Hematopoietic multipotent progenitor cell treated with erythropoietin and hydrocortisone succinate and interleukin-3 and kit ligand, for 8 days (in vitro differentiated cells): ENCODE measurements around the gene RNFT2.
A peak's percentile ranks its signal among the peaks of the same experiment; 100 is the strongest.
"Not testable (repeated sequence)": the region's sequence is repeated elsewhere in the genome, so short reads cannot be mapped to it uniquely, and the experiment has no call there.

Source experiments
- DNase-seq: peaks from one replicate; pipeline ENCODE4 v3.0.0-alpha.2; 2015

RNFT2 gene

DNA sequence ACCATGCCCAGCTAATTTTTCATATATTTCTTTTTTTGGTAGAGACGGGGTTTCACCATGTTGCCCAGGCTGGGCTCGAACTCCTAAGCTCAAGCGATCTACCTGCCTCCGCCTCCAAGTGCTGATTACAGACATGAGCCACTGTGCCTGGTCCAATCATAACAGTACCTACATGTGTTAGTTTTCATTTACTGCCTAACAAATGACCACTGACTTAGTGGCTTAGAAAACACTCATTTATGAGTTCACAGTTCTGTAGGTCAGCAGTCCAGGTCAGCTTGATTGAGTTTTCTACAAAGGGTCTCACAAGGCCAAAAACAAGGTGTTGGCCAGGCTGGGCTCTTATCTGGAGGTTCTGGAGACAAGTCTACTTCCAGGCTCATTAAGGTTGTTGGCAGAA, 60.6 kb downstream of the RNFT2 start:
- DNase-seq, result no peak

GRCh38 chr12:116799955-116800354, 61.8 kb downstream of the RNFT2 start:
- DNase-seq, result no peak

DNA sequence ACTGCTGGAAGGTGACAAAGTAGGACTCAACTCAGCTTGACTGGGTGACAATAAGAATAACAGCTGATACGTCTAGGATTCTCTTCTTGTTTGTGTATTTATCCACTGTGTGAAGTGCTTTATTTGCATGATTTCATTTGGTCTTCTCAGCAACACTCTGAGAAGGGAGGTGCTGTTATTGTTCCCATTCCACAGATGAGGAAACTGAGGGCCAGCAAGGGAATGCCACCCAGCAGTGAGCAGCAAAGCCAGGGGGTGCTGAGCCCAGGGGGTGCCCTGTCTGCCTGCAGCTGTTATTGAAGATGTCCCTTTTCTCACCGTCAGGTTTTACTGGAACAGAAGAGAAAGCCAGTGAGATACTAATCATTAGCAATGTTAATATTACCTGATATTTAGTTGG, 62.8 kb downstream of the RNFT2 start:
- DNase-seq, result no peak

DNA sequence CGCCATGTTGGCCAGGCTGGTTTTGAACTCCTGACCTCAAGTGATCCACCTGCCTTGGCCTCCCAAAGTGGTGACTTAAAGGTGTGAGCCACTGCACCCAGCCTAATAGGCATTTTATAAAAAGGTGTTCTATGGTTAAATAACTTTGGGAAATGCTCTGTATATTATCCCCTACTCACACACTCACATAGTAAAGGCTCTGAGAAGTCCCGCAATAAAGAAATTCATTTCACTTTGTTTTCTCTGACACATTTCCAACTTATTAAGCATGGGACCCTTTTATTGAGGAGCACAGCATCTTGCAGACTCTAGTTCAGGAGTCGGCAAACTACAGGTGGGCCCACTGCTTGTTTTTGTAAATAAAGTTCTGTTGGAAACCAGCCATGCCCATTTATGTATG, 63.9 kb downstream of the RNFT2 start:
- DNase-seq, result no peak

- no peak for DNase-seq
These were observed 65.1 kb downstream of the RNFT2 start for GRCh38 chr12:116803013-116803736.

- no peak for DNase-seq
These were observed 65.9 kb downstream of the RNFT2 start for GRCh38 chr12:116804051-116804450.

GRCh38 chr12:116806845-116807440, 68.8 kb downstream of the RNFT2 start:
- no peak for DNase-seq

DNA sequence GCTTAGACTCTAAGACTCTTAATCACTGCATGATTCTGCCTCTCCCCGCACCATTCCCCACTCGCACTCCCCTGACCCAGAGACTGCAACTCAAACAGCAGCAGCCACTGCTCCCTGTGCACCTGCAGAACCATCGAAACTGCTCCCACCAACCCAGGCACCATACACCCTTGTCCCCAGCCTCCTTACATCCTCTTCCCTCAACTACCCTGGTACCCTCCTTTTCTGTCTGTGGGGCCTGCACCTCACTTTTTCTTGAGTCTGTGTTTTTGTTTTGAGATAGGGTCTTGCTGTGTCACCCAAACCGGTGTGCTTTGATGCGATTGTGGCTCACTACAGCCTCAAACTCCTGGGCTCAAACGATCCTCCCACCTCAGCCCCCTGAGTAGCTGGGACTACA, 69.4 kb downstream of the RNFT2 start:
- DNase-seq, result no peak

- no peak for DNase-seq
These were observed 70.3 kb downstream of the RNFT2 start for GRCh38 chr12:116808113-116809105.

- DNase-seq, result no peak
These were observed 74.1 kb downstream of the RNFT2 start for GRCh38 chr12:116812238-116812637.

DNA sequence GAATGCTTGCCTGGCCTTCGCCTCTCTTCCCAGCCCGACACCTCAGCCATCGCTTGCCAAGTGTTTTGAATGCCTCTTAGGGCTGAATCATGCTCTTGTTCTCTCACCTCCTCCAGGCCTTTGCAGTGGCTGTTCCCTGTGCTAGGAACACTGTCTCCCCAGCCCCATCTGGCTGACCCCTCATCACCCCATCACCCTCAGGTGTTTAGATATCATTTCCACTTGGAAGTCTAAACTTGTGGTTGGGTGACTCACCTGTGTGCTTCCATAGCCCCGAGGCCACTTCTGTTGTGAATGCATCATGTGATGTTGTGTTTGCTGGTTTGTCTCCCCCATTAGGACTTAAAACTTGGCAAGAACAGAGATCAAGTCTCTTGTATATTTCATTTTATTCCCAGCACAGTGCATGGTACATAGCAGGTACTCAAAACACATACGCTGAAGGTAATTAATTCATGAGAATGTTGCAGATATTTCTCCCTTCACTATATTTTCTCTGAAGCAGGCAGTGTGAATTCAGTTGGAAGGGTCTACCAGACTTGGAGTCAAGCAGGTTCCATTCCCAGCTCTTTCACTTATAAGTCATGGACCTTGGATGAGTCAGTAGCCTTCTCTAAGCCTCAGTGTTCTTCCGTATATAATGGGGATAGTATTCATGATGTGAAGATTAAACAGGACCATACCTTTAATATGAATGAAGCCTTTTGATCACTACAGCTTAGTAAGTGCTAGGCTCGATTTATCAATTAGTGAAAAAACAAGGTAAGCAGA, 75.3 kb downstream of the RNFT2 start:
- DNase-seq, result no peak

GRCh38 chr12:116814766-116815165, 76.7 kb downstream of the RNFT2 start:
- DNase-seq, result not testable (repeated sequence)

DNA sequence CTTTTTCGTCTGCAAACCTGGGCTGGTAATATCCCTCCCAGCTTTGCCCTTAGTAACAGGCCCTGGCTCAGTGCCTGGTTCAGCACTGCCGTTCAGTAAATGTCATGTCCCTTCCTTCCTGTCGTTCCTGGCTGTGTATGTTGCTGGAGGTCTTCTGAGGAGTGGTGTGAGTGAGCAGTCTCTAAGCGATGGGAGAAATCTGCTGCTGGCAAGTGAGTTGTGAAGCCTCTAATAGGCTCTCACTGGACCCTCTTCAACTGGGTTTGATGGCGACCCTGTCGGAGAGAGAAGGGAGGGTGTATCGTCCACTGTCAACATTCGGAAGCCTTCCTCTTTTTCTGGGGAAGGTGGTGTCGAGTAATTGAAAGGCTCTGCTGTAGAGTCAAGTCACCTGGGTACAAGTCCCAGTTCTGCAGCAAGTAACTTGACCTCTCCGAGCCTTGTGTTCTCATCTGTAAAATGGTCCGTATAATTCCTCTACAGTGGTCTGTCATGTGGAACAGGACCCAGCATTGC, 80.3 kb downstream of the RNFT2 start:
- DNase-seq, result peak; percentile 59

DNA sequence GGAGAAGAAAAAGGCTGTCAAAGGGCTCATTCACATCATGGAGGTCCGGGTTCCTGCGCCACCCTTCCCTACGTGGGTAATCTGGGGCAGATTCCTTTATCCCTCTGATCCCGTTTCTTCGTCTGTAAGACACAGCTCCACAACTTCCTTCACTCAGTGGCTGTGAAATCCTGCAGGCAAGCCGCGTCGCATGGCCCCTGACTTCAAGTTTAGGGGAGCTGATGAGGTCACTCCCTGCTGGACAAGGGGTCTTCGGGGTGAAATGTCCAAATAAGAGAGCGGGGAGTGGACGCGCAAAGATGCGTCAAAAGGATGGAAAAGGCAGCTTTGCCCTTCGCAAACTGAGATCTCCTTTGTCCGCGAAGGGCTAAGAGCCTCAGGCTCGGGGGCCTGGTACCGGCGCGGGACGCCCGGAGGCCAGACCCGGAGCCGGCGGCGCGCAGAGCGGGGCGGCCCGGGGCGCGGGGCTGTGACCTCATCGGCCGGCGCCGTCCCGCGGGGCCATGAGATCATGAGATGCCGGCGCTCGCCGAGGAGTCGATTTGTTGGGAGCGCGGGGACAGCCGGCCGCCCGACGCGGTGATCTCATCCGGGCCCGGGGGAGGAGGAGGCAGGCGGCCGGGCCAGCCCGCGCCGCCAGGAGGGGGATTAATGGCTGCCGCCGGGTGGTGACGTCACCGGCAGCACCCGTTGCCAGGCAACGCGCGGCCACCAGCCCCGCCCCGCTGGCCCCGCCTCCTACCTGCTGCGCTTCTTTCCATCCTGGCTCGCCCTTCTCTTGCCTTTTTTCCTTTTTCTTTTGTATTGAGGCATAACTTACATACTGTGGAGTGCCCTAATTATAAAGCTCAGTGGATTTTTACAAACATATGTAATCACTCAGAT, 81.1 kb downstream of the RNFT2 start:
- peak; percentile 84 for DNase-seq

GRCh38 chr12:116820064-116820656, 82.0 kb downstream of the RNFT2 start:
- no peak for DNase-seq

GRCh38 chr12:116821291-116821690, 83.2 kb downstream of the RNFT2 start:
- DNase-seq, result no peak

DNA sequence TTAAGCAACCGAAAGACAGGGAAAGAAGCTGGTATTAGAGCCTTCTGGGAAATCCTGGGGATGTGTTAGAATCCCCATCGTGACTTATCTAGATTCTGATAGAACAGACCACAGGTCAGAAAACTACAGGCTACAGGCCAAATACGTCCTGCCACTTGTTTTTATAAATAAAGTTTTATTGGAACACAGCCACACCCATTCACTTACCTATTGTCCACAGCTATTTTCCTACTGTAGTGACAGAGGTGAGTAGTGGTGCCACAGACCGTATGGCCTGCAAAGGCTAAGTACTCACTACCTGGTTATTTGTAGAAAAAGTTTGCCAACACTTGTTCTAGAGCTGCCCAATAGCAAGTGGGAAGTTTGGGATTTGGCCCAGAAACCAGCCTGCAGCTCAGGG, 89.3 kb downstream of the RNFT2 start:
- DNase-seq, result no peak

DNA sequence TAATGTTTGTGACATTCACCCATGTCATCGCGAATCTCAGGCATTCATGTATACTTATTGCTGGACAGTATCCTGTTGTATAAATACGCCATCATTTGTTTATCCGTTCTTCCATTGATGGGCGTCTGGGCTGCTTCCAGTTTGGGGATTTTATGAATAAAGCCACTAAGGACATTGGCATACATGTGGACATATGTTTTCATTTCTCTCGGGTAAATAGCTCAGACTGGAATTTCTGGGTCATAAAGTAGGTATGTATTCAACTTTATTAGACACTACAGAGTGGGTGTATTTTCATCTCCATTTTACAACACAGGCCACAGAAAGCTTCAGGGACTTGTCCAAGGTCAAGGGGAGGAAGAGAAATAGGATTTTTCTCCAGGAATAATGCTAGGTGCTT, 94.2 kb downstream of the RNFT2 start:
- DNase-seq, result no peak

DNA sequence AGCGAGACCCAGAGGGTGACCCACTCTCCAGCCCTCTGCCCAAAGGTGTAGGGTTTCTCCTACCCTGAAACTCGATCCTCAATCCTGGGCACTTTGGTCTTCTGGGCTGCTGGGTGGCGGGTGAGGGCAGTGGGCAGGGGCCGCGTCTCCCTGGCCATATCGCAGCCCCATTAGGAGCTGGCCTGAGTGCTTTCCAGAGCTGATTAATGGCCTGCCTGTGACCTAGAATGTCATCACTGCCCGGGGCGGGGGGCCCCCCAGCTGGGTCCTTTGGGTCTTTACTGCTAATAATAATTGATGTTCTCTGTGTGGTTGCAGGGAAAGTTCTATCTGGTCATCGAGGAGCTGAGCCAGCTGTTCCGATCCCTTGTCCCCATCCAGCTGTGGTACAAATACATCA, 95.4 kb downstream of the RNFT2 start:
- no peak for DNase-seq

DNA sequence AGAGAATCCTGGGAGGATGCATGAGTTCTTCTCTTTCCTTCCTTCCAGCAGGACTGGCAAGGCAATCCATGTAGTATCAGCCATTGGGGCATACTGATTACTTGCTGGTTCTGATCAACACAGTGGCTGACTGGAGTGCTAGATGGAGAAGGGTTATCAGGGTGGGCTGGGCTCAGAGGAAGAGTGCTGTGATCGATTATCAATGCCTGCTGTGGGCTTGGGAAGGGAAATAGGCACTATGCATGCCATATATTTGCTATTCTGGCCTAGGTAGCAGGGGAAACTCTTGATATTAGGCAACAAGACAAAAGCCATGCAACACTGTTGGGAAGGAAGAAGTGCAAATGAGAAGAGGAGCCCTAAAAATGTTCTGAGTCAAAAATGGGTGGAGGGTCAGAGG, 97.4 kb downstream of the RNFT2 start:
- no peak for DNase-seq

DNA sequence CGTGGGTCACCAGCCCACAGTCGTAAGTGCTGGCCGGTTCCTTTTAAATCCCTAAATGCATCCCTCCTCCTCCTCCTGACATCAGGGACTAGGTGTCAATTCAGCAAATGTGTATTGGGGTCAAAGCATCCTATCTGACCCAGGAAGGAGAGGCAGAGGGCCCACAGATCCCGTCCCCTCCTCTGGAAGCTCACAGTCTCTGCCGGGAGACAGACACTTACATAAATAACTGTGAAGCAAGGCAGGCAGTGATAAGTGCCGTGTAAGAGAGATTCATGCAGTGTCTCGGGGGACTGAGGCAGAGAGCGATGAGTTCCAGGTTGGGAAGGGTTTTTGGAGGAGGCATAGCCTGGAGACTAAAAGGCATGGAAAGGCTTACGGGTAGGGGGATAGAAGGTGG, 99.0 kb downstream of the RNFT2 start:
- no peak for DNase-seq
